DOHH2 (cell line): ENCODE measurements around the gene PCTP.

Source experiments
- EZH2phosphoT487 ChIP-seq: fragments of 200-600 bp; sonication (generic); IDR thresholded peaks from 2 replicates; pipeline ENCODE4 v1.6.1; 2017; ENCODE audit warnings: borderline replicate concordance, mild to moderate bottlenecking, antibody characterized with exemption, low read length, moderate library complexity, mixed read lengths
- TF ChIP-seq, protein P1 (sequence below): fragments of 200-600 bp; sonication (generic); IDR thresholded peaks from one replicate; pipeline ENCODE4 v1.5.1; 2014; ENCODE audit warnings: antibody characterized with exemption, mild to moderate bottlenecking, low read depth, low read length; ENCODE audit not compliant: poor library complexity, severe bottlenecking

DNA sequence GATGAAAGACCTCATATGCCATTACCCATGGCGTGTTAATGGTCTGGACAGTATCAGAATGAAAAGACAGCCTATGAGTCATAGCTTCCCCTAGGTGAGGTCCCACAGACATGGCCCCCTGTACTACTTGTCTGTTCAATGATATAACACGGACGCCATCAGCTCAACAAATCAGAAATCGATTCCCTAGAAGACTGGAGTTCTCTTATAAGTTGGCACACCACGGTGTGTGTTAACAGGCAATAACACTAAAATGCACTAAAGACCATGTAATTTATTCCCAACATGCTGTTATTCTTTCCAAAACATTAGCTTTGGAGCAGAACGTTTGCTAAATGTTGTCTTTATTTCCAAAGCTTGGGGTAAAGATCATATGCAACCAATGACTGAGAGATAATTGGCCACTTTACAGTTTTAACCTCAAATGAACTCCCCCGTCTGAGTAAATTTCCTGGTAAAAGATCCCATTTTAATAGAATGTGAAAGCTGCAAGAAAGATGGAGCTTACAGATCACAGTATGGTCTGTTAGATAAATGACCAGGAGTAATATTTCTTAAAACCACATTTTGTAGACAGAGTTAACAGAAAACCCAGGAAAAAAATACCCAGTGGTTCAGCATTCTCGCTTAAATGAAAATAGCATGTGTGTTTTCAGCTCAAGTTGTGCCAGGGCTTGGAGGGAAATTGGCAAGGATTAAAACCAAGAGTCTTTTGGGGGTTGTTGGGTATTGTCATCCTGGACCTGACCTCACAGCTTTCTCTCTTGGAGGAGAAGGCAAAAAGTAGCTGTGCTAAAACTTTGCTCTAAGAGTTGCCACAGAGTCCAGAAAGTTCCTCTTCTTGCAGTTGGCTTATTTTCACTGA lies 65.9 kb downstream of the PCTP start:
- TF ChIP-seq, protein P1, sequence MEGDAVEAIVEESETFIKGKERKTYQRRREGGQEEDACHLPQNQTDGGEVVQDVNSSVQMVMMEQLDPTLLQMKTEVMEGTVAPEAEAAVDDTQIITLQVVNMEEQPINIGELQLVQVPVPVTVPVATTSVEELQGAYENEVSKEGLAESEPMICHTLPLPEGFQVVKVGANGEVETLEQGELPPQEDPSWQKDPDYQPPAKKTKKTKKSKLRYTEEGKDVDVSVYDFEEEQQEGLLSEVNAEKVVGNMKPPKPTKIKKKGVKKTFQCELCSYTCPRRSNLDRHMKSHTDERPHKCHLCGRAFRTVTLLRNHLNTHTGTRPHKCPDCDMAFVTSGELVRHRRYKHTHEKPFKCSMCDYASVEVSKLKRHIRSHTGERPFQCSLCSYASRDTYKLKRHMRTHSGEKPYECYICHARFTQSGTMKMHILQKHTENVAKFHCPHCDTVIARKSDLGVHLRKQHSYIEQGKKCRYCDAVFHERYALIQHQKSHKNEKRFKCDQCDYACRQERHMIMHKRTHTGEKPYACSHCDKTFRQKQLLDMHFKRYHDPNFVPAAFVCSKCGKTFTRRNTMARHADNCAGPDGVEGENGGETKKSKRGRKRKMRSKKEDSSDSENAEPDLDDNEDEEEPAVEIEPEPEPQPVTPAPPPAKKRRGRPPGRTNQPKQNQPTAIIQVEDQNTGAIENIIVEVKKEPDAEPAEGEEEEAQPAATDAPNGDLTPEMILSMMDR: no peak
- TF ChIP-seq EZH2phosphoT487: no peak
